DND-41 (cell line): Measurements from ENCODE around the gene CNOT2.

Source experiments
- ATAC-seq: fragments of 200-7000 bp; cut with Tn5 transposase; 3 replicates; pipeline ENCODE4 v1.9.1; 2021; ENCODE audit warnings: low read depth; ENCODE audit not compliant: insufficient read depth
- DNase-seq: peaks from one replicate; pipeline ENCODE4 v3.0.0-alpha.2; 2020
- H2AFZ ChIP-seq: 2 replicates; pipeline ENCODE4 v1.6.0; 2012; ENCODE audit warnings: low read depth, low read length
- H3K27ac ChIP-seq: 2 replicates; pipeline ENCODE4 v1.5.1; 2012; ENCODE audit warnings: low read length, inconsistent platforms
- H3K27me3 ChIP-seq: fragments of 200-600 bp; sonication (generic); 2 replicates; pipeline ENCODE4 v1.6.0; 2012; ENCODE audit warnings: low read length, mild to moderate bottlenecking, inconsistent platforms; ENCODE audit not compliant: insufficient read depth, poor library complexity
- H3K36me3 ChIP-seq: 2 replicates; pipeline ENCODE4 v1.5.1; 2012; ENCODE audit warnings: low read length, inconsistent platforms; ENCODE audit not compliant: insufficient read depth
- H3K4me1 ChIP-seq: 2 replicates; pipeline ENCODE4 v1.5.1; 2012; ENCODE audit warnings: mild to moderate bottlenecking, low read length; ENCODE audit not compliant: insufficient read depth
- H3K4me2 ChIP-seq: 2 replicates; pipeline ENCODE4 v1.6.0; 2012; ENCODE audit warnings: mild to moderate bottlenecking, moderate library complexity, low read length, inconsistent platforms; ENCODE audit not compliant: insufficient read depth
- H3K4me3 ChIP-seq, 2 experiments: fragments of 200-600 bp in 1 of 2; shearing (Covaris generic) in 1 of 2; 2 replicates each; pipeline ENCODE4 v1.5.1; 2012 to 2016; ENCODE audit warnings: inconsistent platforms in 2 of 2, low read length in 2 of 2, mild to moderate bottlenecking in 2 of 2, low read depth in 1 of 2, moderate library complexity in 1 of 2
- H3K79me2 ChIP-seq: 2 replicates; pipeline ENCODE4 v1.6.0; 2012; ENCODE audit warnings: low read length, inconsistent platforms; ENCODE audit not compliant: insufficient read depth
- H3K9ac ChIP-seq: 2 replicates; pipeline ENCODE4 v1.6.0; 2012; ENCODE audit warnings: low read depth, mild to moderate bottlenecking, inconsistent platforms, low read length, moderate library complexity
- H3K9me3 ChIP-seq: 2 replicates; pipeline ENCODE4 v1.5.1; 2012; ENCODE audit warnings: low read length, moderate library complexity, mild to moderate bottlenecking, inconsistent platforms; ENCODE audit not compliant: insufficient read depth, severe bottlenecking
- H4K20me1 ChIP-seq: 2 replicates; pipeline ENCODE4 v1.6.0; 2012; ENCODE audit warnings: low read length; ENCODE audit not compliant: insufficient read depth
- CTCF ChIP-seq: IDR thresholded peaks from 2 replicates; pipeline ENCODE4 v1.5.1; 2012; ENCODE audit warnings: borderline replicate concordance, low read length, moderate library complexity, mild to moderate bottlenecking; ENCODE audit not compliant: poor library complexity, severe bottlenecking; ENCODE audit errors: extremely low read depth
- EZH2 ChIP-seq: IDR thresholded peaks from 3 replicates; pipeline ENCODE4 v1.6.1; 2012; ENCODE audit warnings: borderline replicate concordance, low read depth, mild to moderate bottlenecking, moderate library complexity, low read length, inconsistent platforms; ENCODE audit not compliant: severe bottlenecking

The CNOT2 gene

GRCh38 chr12:70351076-70351475, 107.8 kb downstream of the CNOT2 start:
- DNase-seq (no peak), ATAC-seq (no peak)
- no peaks in the 10 kb centered on the region; the same call in 1 of the 2 replicates for H4K20me1 ChIP-seq
- H3K9me3 ChIP-seq: no peaks in the 10 kb centered on the region
- no peaks in the 10 kb centered on the region for H3K4me1 ChIP-seq
- TF ChIP-seq EZH2 (no peak), CTCF (no peak)
- H3K4me3 ChIP-seq: no peak overlapping the region
- no peak overlapping the region for H3K9ac ChIP-seq
- H3K36me3 ChIP-seq: peaks cover 40% of the 10 kb centered on the region
- H3K27ac ChIP-seq: no peak overlapping the region
- H3K4me2 ChIP-seq: no peak overlapping the region
- no peaks in the 10 kb centered on the region for H3K27me3 ChIP-seq
- H3K79me2 ChIP-seq: no peaks in the 10 kb centered on the region
- H2AFZ ChIP-seq: no peak overlapping the region

- H3K9me3 ChIP-seq: no peaks in the 10 kb centered on the region
- H3K9ac ChIP-seq: no peak overlapping the region
- no peak overlapping the region for H3K27ac ChIP-seq
- TF ChIP-seq CTCF (no peak), EZH2 (no peak)
- no peaks in the 10 kb centered on the region for H3K27me3 ChIP-seq
- H3K4me3 ChIP-seq: no peak overlapping the region
- no peak overlapping the region for H2AFZ ChIP-seq
- H3K4me1 ChIP-seq: no peaks in the 10 kb centered on the region
- no peak for ATAC-seq
- no peak for DNase-seq
- H4K20me1 ChIP-seq: no peaks in the 10 kb centered on the region
- peaks cover 25% of the 10 kb centered on the region; the same call in 1 of the 2 replicates for H3K36me3 ChIP-seq
- H3K4me2 ChIP-seq: no peak overlapping the region
- H3K79me2 ChIP-seq: no peaks in the 10 kb centered on the region
Observed at GRCh38 chr12:70353780-70354660, 110.8 kb downstream of the CNOT2 start.

GRCh38 chr12:70354787-70355186, 111.6 kb downstream of the CNOT2 start:
- no peaks in the 10 kb centered on the region for H3K79me2 ChIP-seq
- H4K20me1 ChIP-seq: no peaks in the 10 kb centered on the region
- no peak overlapping the region for H3K27ac ChIP-seq
- H3K4me2 ChIP-seq: no peak overlapping the region
- H3K9ac ChIP-seq: no peak overlapping the region
- no peak overlapping the region for H3K4me3 ChIP-seq
- H2AFZ ChIP-seq: no peak overlapping the region
- H3K36me3 ChIP-seq: peaks cover 25% of the 10 kb centered on the region; the same call in 1 of the 2 replicates
- no peaks in the 10 kb centered on the region for H3K9me3 ChIP-seq
- TF ChIP-seq CTCF (no peak), EZH2 (no peak)
- no peak for DNase-seq
- no peaks in the 10 kb centered on the region for H3K4me1 ChIP-seq
- no peaks in the 10 kb centered on the region for H3K27me3 ChIP-seq
- ATAC-seq: no peak
